Tibial nerve (tissue), 4 donors: ENCODE data around the gene CCL25. TPM values are rescaled to one million over a fixed set of nuclear protein-coding genes. Genes with fewer than 3 reads are reported as not detected.
A peak's percentile ranks its signal among the peaks of the same experiment; 100 is the strongest.

Source experiments
- DNase-seq, 2 donors: peaks; one replicate each; pipeline ENCODE4 v3.0.0-alpha.2; 2019; ENCODE audit warnings: low spot score in 2 of 2
- H3K27ac ChIP-seq, 4 donors: fragments of 200-600 bp; sonication (generic) in 3 of 4; one replicate each; pipeline ENCODE4 v1.5.1; 2017 to 2019; ENCODE audit warnings: mild to moderate bottlenecking in 1 of 4
- H3K27me3 ChIP-seq, 2 donors: fragments of 200-600 bp; sonication (generic) in 1 of 2; one replicate each; pipeline versions ENCODE4 v1.5.1 to v1.6.0; 2017 to 2019
- H3K36me3 ChIP-seq, 3 donors: fragments of 200-600 bp; sonication (generic); one replicate each; pipeline ENCODE4 v1.5.1; 2018 to 2019
- H3K4me1 ChIP-seq, 4 donors: fragments of 200-600 bp; sonication (generic) in 3 of 4; one replicate each; pipeline ENCODE4 v1.5.1; 2017 to 2019
- H3K4me3 ChIP-seq, 4 donors: fragments of 200-600 bp; sonication (generic) in 3 of 4; one replicate each; pipeline ENCODE4 v1.5.1; 2017 to 2019; ENCODE audit warnings: mild to moderate bottlenecking in 1 of 4, moderate library complexity in 1 of 4
- H3K9me3 ChIP-seq, 4 donors: fragments of 200-600 bp; sonication (generic) in 3 of 4; one replicate each; pipeline ENCODE4 v1.5.1; 2017 to 2019
- CTCF ChIP-seq, 5 experiments: fragments of 200-600 bp in 3 of 5; fragments of 450-650 bp in 2 of 5; sonication (generic) in 3 of 5; IDR thresholded peaks; one replicate each; pipeline ENCODE4 v1.5.1; 2016 to 2019; ENCODE audit warnings: antibody characterized with exemption in 5 of 5, mild to moderate bottlenecking in 3 of 5, moderate library complexity in 2 of 5
- EP300 ChIP-seq, 2 donors: sonication (generic); formaldehyde crosslinking; IDR thresholded peaks; one replicate each; pipeline ENCODE4 v1.6.1; 2017; ENCODE audit warnings: antibody characterized with exemption in 2 of 2, mild to moderate bottlenecking in 1 of 2
- POLR2A ChIP-seq, 2 donors: fragments of 450-650 bp; IDR thresholded peaks; one replicate each; pipeline ENCODE4 v1.6.1; 2017; ENCODE audit warnings: antibody characterized with exemption in 2 of 2, mild to moderate bottlenecking in 2 of 2, moderate library complexity in 2 of 2
- WGBS, 2 donors: methylation state at CpG; one replicate each; pipeline ENCODE4 v1.1.5; 2018; 5-methylcytosine and 5-hydroxymethylcytosine counted together
- total RNA-seq, 4 donors: library from RNA; depleted of rRNA; stranded (reverse); fragments of >200 nt; gene quantifications; one replicate each; pipeline ENCODE4 v1.1.0, GENCODE V29; 2016

CCL25 gene
- total RNA-seq, 4 donors from 2014 or later = not detected

GRCh38 chr19:8045872-8046568 lies 6.5 kb upstream of the CCL25 start:
- no peaks in the 10 kb centered on the region for H3K9me3 ChIP-seq
- peaks cover 0 to 8% of the 10 kb centered on the region in 2 donors for H3K27me3 ChIP-seq
- H3K4me3 ChIP-seq = no peak overlapping the region
- TF ChIP-seq POLR2A (IDR thresholded peaks at IDR 0.05) (no peak), CTCF (IDR thresholded peaks at IDR 0.05) (no peak), EP300 (IDR thresholded peaks at IDR 0.05) (no peak)
- no peaks in the 10 kb centered on the region for H3K36me3 ChIP-seq
- peaks cover 0 to 9% (median 0%) of the 10 kb centered on the region in 4 donors for H3K4me1 ChIP-seq
- WGBS, 2 donors = 53 to 60% methylated on average over 10 of the region's 10 CpGs
- no peak for DNase-seq
- H3K27ac ChIP-seq = no peak overlapping the region

DNA sequence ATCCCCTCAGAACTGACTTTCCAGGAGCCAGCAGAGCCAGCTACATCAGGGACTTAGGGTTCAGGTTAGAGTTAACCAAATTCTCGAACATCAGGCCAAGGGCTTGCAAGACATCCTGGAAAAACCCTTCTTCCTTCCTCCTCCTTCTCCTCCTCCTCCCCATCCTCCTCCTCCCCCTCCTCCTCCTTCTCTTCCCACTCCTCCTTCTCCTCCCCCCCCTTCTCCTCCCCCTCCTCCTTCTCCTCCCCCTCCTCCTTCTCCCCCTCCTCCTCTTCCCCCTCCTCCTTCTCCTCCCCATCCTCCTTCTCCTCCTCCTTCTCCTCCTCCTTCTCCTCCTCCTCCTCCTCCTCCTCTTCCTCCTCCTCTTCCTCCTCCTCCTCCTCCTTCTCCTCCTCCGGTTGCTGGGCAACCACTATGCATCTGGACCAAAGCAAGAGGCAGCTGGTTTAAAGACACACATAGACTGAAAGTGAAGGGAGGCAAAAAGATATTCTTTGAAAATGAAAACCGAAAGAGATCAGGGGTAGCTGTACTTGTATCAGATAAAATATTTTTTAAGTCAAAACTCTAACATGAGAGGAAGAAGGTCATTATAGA lies 5.9 kb upstream of the CCL25 start:
- H3K27ac ChIP-seq = no peak overlapping the region
- H3K27me3 ChIP-seq = peaks cover 0 to 8% of the 10 kb centered on the region in 2 donors
- no peak overlapping the region for H3K4me3 ChIP-seq
- no peaks in the 10 kb centered on the region for H3K9me3 ChIP-seq
- TF ChIP-seq CTCF (IDR thresholded peaks at IDR 0.05) (no peak), POLR2A (IDR thresholded peaks at IDR 0.05) (no peak), EP300 (IDR thresholded peaks at IDR 0.05) (no peak)
- peaks cover 0 to 9% (median 0%) of the 10 kb centered on the region in 4 donors for H3K4me1 ChIP-seq
- no peak for DNase-seq
- WGBS, 2 donors = 52 to 55% methylated on average over 3 of the region's 3 CpGs
- no peaks in the 10 kb centered on the region for H3K36me3 ChIP-seq

DNA sequence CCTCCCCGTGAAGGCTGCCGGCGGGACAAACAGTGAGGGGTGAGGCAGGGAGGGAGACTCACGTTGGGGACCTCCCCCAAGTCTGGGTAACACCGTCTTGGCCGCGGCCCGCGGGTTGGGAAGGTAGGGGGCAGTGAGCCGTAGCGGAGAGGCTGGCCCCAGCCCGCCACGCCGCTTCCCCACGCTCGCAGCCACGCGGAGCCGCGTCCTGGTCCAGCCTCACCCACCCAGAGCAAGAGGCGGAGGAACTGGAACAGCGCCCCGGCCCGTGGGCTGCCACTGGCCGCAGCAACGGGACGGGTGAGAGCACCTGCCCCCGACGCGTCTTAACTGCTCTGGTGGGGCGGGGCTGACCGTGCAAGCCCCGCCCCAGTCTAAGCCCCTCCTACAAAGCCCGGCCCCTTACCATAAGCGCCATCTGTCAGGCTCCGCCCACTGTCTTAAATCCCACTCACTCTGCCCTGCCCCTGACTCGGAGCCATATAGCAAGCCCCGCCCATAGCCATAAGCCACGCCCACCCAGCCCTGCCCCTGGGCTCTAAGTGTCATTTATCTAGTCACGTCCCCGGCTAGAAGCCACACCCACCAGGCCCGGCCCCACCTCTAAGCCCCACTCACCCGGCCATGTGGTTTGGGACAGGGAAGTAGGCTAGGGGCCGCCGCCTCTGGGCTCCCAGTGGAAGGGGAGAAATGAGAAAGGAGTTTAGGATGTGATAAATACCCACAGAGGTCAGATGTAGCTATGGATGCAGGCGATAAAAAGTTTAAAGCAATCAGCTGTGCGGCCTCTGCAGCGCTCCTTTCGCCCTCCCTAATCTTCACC lies 2.1 kb upstream of the CCL25 start:
- Histone ChIP-seq H3K36me3 (no peaks in the 10 kb centered on the region), H3K9me3 (no peaks in the 10 kb centered on the region), H3K4me3 (peak overlapping the region in 3 of 4 donors; percentile 22 to 39 (median 30)), H3K27me3 (peaks cover 0 to 8% of the 10 kb centered on the region in 2 donors), H3K4me1 (peaks cover 0 to 9% (median 0%) of the 10 kb centered on the region in 4 donors), H3K27ac (no peak overlapping the region)
- 14 to 16% methylated on average over 22 to 30 of the region's 49 CpGs for WGBS, 2 donors
- DNase-seq = peak; percentile 54 to 79
- TF ChIP-seq EP300 (IDR thresholded peaks at IDR 0.05) (no peak), POLR2A (IDR thresholded peaks at IDR 0.05) (no peak), CTCF (IDR thresholded peaks at IDR 0.05) (no peak)

GRCh38 chr19:8054169-8054568 lies 1.6 kb downstream of the CCL25 start:
- no peak for DNase-seq
- no peaks in the 10 kb centered on the region for H3K9me3 ChIP-seq
- no peak overlapping the region for H3K4me3 ChIP-seq
- no peaks in the 10 kb centered on the region for H3K36me3 ChIP-seq
- 30 to 47% methylated on average over 9 of the region's 9 CpGs for WGBS, 2 donors
- H3K27ac ChIP-seq = no peak overlapping the region
- peaks cover 0 to 8% of the 10 kb centered on the region in 2 donors for H3K27me3 ChIP-seq
- TF ChIP-seq CTCF (IDR thresholded peaks at IDR 0.05) = no peak
- no peak for TF ChIP-seq EP300 (IDR thresholded peaks at IDR 0.05)
- TF ChIP-seq POLR2A (IDR thresholded peaks at IDR 0.05) = no peak
- H3K4me1 ChIP-seq = peaks cover 0 to 9% (median 0%) of the 10 kb centered on the region in 4 donors
